Upper lobe of left lung (tissue), 6 donors: ENCODE measurements around the gene RAB19. TPM values are rescaled to one million over a fixed set of nuclear protein-coding genes. Genes with fewer than 3 reads are reported as not detected.

Experiments used
- ATAC-seq, 2 donors: fragments of 200-7000 bp; cut with Tn5 transposase; one replicate each; pipeline ENCODE4 v1.9.1; 2022; ENCODE audit warnings: mild to moderate bottlenecking in 2 of 2, moderate library complexity in 2 of 2; ENCODE audit not compliant: low FRiP score in 2 of 2
- DNase-seq, 2 donors: peaks; one replicate each; pipeline ENCODE4 v3.0.0-alpha.2; 2019 to 2020
- H3K27ac ChIP-seq, 4 donors: fragments of 200-600 bp; sonication (generic); one replicate each; pipeline ENCODE4 v1.5.1; 2016 to 2019
- H3K27me3 ChIP-seq, 4 donors: fragments of 200-600 bp; sonication (generic); one replicate each; pipeline ENCODE4 v1.5.1; 2017 to 2019
- H3K36me3 ChIP-seq, 4 donors: fragments of 200-600 bp; sonication (generic); one replicate each; pipeline ENCODE4 v1.5.1; 2016 to 2019
- H3K4me1 ChIP-seq, 4 donors: fragments of 200-600 bp; sonication (generic); one replicate each; pipeline ENCODE4 v1.5.1; 2018 to 2019
- H3K4me3 ChIP-seq, 4 donors: fragments of 200-600 bp; sonication (generic); one replicate each; pipeline ENCODE4 v1.5.1; 2017 to 2019; ENCODE audit warnings: mild to moderate bottlenecking in 2 of 4, moderate library complexity in 1 of 4
- H3K9me3 ChIP-seq, 4 donors: fragments of 200-600 bp; sonication (generic); one replicate each; pipeline ENCODE4 v1.5.1; 2018 to 2019
- CTCF ChIP-seq, 6 experiments: fragments of 450-650 bp in 4 of 6; fragments of 200-600 bp in 2 of 6; sonication (generic) in 2 of 6; IDR thresholded peaks; one replicate each; pipeline ENCODE4 v1.5.1; 2016 to 2019; ENCODE audit warnings: antibody characterized with exemption in 6 of 6
- EP300 ChIP-seq, 4 donors: sonication (generic); formaldehyde crosslinking; IDR thresholded peaks; one replicate each; pipeline ENCODE4 v1.5.1; 2017; ENCODE audit warnings: antibody characterized with exemption in 4 of 4, control low read depth in 2 of 4
- POLR2A ChIP-seq, 4 donors: fragments of 450-650 bp; IDR thresholded peaks; one replicate each; pipeline ENCODE4 v1.5.1; 2016 to 2017; ENCODE audit warnings: antibody characterized with exemption in 4 of 4, mild to moderate bottlenecking in 2 of 4
- POLR2AphosphoS5 ChIP-seq, 2 donors: sonication (generic); formaldehyde crosslinking; IDR thresholded peaks; one replicate each; pipeline ENCODE4 v1.5.1; 2017; ENCODE audit warnings: antibody characterized with exemption in 2 of 2
- WGBS, 2 donors: methylation state at CpG; one replicate each; pipeline ENCODE4 v1.1.5; 2017 to 2018; 5-methylcytosine and 5-hydroxymethylcytosine counted together
- small RNA-seq, 4 donors: library from RNA; depleted of rRNA; stranded (forward); fragments of <200 nt; gene quantifications; one replicate each; pipeline ENCODE3, GENCODE V24; 2016
- total RNA-seq, 6 donors: library from RNA; depleted of rRNA in 4 of 6; stranded (reverse); fragments of >200 nt in 4 of 6; gene quantifications; one replicate each; pipeline versions ENCODE4 v1.1.0 to v1.2.1, GENCODE V29; 2016 to 2021
- donor health status: DM: no; HTN: no; CAD: no; lungs with moderate emphysema.
- donor health status: DM: no; HTN: yes; CAD: no; lungs with severe emphysema.

Gene RAB19
- total RNA-seq, 6 donors from 2014 or later = 1.2 to 7.3 (median 2.8) TPM

GRCh38 chr7:140475747-140476333 lies 72.0 kb downstream of the RAB19 start:
- Histone ChIP-seq H3K4me3 (no peak overlapping the region), H3K36me3 (peaks cover 0 to 9% (median 7%) of the 10 kb centered on the region in 4 donors), H3K27me3 (no peaks in the 10 kb centered on the region), H3K27ac (no peak overlapping the region), H3K4me1 (peaks cover 16 to 41% (median 25%) of the 10 kb centered on the region in 4 donors), H3K9me3 (no peaks in the 10 kb centered on the region)
- TF ChIP-seq CTCF (IDR thresholded peaks at IDR 0.05) (peak; percentile 8 to 55 (median 41)), POLR2A (IDR thresholded peaks at IDR 0.05) (no peak)
- 41 to 49% methylated on average over 2 of the region's 2 CpGs for WGBS, 2 donors
- DNase-seq = peak in 1 of 2 donors; percentile 32
- ATAC-seq = no peak

- Histone ChIP-seq H3K4me3 (peak overlapping the region in 2 of 4 donors; percentile 96 to 100), H3K9me3 (no peaks in the 10 kb centered on the region), H3K27ac (peak overlapping the region in 2 of 4 donors; percentile 84 to 95), H3K36me3 (no peaks in the 10 kb centered on the region), H3K4me1 (peaks cover 16 to 41% (median 25%) of the 10 kb centered on the region in 4 donors), H3K27me3 (no peaks in the 10 kb centered on the region)
- WGBS, 2 donors = 76 to 79% methylated on average over 11 of the region's 11 CpGs
- ATAC-seq (no peak), DNase-seq (no peak)
- TF ChIP-seq POLR2A (IDR thresholded peaks at IDR 0.05) = no peak
- TF ChIP-seq EP300 (IDR thresholded peaks at IDR 0.05) = no peak
- no peak for TF ChIP-seq POLR2AphosphoS5 (IDR thresholded peaks at IDR 0.05)
- TF ChIP-seq CTCF (IDR thresholded peaks at IDR 0.05) = no peak
Measured at GRCh38 chr7:140476698-140477261, 72.9 kb downstream of the RAB19 start.

Small RNA genes within 50 kb of the gene (small RNA-seq; reads per million reads assigned to genes)
- gene RNA5SP247 (0 reads per million in 4 donors), gene RNA5SP248 (97.7 to 124 (median 109) reads per million in 4 donors)

Other genes with a start within 250 kb of the RAB19 start
- gene KDM7A, start 227.1 kb upstream of the RAB19 start, total RNA-seq = 10 to 100 TPM; 12.9 to 41.8 (median 18.2) TPM
- 10 to 100 TPM; 28.5 to 71.7 (median 39.0) TPM for gene SLC37A3, start 5.5 kb upstream of the RAB19 start, total RNA-seq
- 100 to 1,000 TPM in 3 of 6 donors, 10 to 100 TPM in 3; 64.9 to 123 (median 97.9) TPM for gene MKRN1, start 75.4 kb downstream of the RAB19 start, total RNA-seq
- gene DENND2A, start 236.8 kb downstream of the RAB19 start, total RNA-seq = 10 to 100 TPM in 4 of 6 donors, 1 to 10 TPM in 2; 4.1 to 27.8 (median 12.1) TPM